ENCODE results near the gene SEC31A. TPM values are rescaled to one million over a fixed set of nuclear protein-coding genes. Genes with fewer than 3 reads are reported as not detected.
A peak's percentile ranks its signal among the peaks of the same experiment; 100 is the strongest.

The SEC31A gene
- total RNA-seq, 4 donors from 2014 or later, result 118 to 197 (median 153) TPM

- peaks cover 4 to 47% (median 13%) of the 10 kb centered on the region in 3 donors for H3K4me1 ChIP-seq
- no peak for TF ChIP-seq EP300 (IDR thresholded peaks at IDR 0.05)
- no peak for TF ChIP-seq POLR2A (IDR thresholded peaks at IDR 0.05)
- no peak for TF ChIP-seq CTCF (IDR thresholded peaks at IDR 0.05)
- no peak for TF ChIP-seq POLR2AphosphoS5 (IDR thresholded peaks at IDR 0.05)
- peak overlapping the region; percentile 84 to 99 (median 98) for H3K27ac ChIP-seq
- no peaks in the 10 kb centered on the region for H3K27me3 ChIP-seq
- H3K4me3 ChIP-seq, result peak overlapping the region; percentile 45 to 70
- 0% methylated on average over 1 to 4 of the region's 8 CpGs for WGBS, 2 donors (ENCODE audit: low coverage in 1 of 2)
- peaks cover 0 to 22% of the 10 kb centered on the region in 2 donors for H3K36me3 ChIP-seq
- ATAC-seq, result peak; percentile 14
- no peaks in the 10 kb centered on the region for H3K9me3 ChIP-seq
These were observed 10.3 kb upstream of the SEC31A start for GRCh38 chr4:82901183-82901718.

GRCh38 chr4:82900411-82901182, 9.6 kb upstream of the SEC31A start, which contains the start of gene THAP9:
Gene THAP9 (plus strand): TSS chr4:82900735. CDS start chr4:82900803, 68 bp downstream.
- H3K9me3 ChIP-seq, result no peaks in the 10 kb centered on the region
- ATAC-seq, result peak; percentile 97
- 0% methylated on average over 1 to 13 of the region's 67 CpGs for WGBS, 2 donors (ENCODE audit: low coverage in 1 of 2)
- peaks cover 0 to 21% of the 10 kb centered on the region in 2 donors for H3K36me3 ChIP-seq
- peak within 1 kb of the TSS; percentile 84 to 99 (median 98) for H3K27ac ChIP-seq
- peak; percentile 88 for TF ChIP-seq POLR2AphosphoS5 (IDR thresholded peaks at IDR 0.05)
- TF ChIP-seq EP300 (IDR thresholded peaks at IDR 0.05), result no peak
- TF ChIP-seq CTCF (IDR thresholded peaks at IDR 0.05), result no peak
- peak; percentile 43 to 55 for TF ChIP-seq POLR2A (IDR thresholded peaks at IDR 0.05)
- H3K4me3 ChIP-seq, result peak within 1 kb of the TSS; percentile 45 to 70
- no peaks in the 10 kb centered on the region for H3K27me3 ChIP-seq
- peaks cover 4 to 51% (median 13%) of the 10 kb centered on the region in 3 donors for H3K4me1 ChIP-seq

GRCh38 chr4:82900066-82900410, 9.1 kb upstream of the SEC31A start:
- Histone ChIP-seq H3K9me3 (no peaks in the 10 kb centered on the region), H3K36me3 (peaks cover 0 to 25% of the 10 kb centered on the region in 2 donors), H3K4me1 (peaks cover 4 to 51% (median 13%) of the 10 kb centered on the region in 3 donors), H3K27ac (peak overlapping the region; percentile 84 to 99 (median 98)), H3K4me3 (peak overlapping the region; percentile 45 to 70), H3K27me3 (no peaks in the 10 kb centered on the region)
- no peak for TF ChIP-seq EP300 (IDR thresholded peaks at IDR 0.05)
- no peak for TF ChIP-seq CTCF (IDR thresholded peaks at IDR 0.05)
- no peak for TF ChIP-seq POLR2A (IDR thresholded peaks at IDR 0.05)
- TF ChIP-seq POLR2AphosphoS5 (IDR thresholded peaks at IDR 0.05), result no peak
- WGBS, 2 donors (ENCODE audit: low coverage in 1 of 2), result 0% methylated on average over 11 to 14 of the region's 14 CpGs
- peak; percentile 2 for ATAC-seq

- peaks cover 0 to 30% of the 10 kb centered on the region in 2 donors for H3K36me3 ChIP-seq
- WGBS, 2 donors (ENCODE audit: low coverage in 1 of 2), result 0% methylated on average over 4 of the region's 4 CpGs
These were observed 8.6 kb upstream of the SEC31A start for GRCh38 chr4:82899374-82900065.

More at GRCh38 chr4:82899374-82900065, 8.6 kb upstream of the SEC31A start:
- no peak for ATAC-seq
- TF ChIP-seq POLR2AphosphoS5 (IDR thresholded peaks at IDR 0.05) (no peak), EP300 (IDR thresholded peaks at IDR 0.05) (no peak)
- peak overlapping the region; percentile 84 to 99 (median 98) for H3K27ac ChIP-seq
- peaks cover 4 to 51% (median 13%) of the 10 kb centered on the region in 3 donors for H3K4me1 ChIP-seq
- peak overlapping the region; percentile 45 to 70 for H3K4me3 ChIP-seq
- H3K9me3 ChIP-seq, result no peaks in the 10 kb centered on the region
- H3K27me3 ChIP-seq, result no peaks in the 10 kb centered on the region
